ENCODE results near the gene CDH8.

The CDH8 gene

DNA sequence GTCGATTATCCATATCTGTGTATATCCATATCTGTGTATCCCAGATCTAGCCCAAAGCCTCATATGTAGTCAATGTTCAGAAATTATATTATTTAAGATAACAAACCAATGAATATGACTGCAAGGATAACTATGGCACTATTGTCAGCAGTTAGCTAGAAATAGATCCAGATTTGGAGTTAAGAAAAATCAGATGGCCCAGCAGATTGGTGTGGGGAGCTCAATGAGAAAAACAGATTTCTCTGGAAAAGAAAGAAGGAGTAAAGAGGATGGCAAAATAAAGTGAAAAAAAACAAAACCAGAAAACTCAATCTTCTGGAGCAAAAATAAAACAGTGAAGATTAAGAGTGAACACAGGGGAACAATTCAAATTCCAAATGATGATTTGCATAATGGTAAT lies 10.6 kb upstream of the CDH8 start:
- no peak overlapping the region for H3K4me3 ChIP-seq (ENCODE audit: low read depth, low read length)
- no peak for TF ChIP-seq CTCF (IDR thresholded peaks at IDR 0.05; ENCODE audit: low read depth, low read length)

- no peak overlapping the region for H3K4me3 ChIP-seq (ENCODE audit: low read depth, low read length)
- TF ChIP-seq CTCF (IDR thresholded peaks at IDR 0.05; ENCODE audit: low read depth, low read length): no peak
Observed at GRCh38 chr16:62041401-62041800, 5.2 kb upstream of the CDH8 start.

GRCh38 chr16:62038646-62039045 lies 2.4 kb upstream of the CDH8 start:
- TF ChIP-seq CTCF (IDR thresholded peaks at IDR 0.05; ENCODE audit: low read depth, low read length): no peak
- no peak overlapping the region for H3K4me3 ChIP-seq (ENCODE audit: low read depth, low read length)

DNA sequence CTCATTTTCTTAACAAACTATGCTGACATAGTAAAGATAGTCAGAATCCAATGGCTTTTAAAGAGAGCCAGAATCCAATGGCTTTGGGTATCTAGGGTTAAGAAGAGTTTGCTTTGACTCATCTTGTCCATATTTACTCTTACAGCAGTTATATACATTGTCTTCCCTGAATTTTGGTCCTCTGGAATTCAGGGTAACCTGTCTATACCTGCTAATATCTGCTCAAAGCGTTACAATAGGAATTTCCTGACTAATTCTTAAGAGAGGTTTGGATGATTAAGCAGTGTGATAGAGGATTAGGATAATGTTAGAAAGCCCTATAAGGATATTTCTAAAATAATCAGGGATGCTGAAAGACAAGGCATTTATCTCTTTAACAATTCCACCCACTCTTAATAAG lies 2.0 kb upstream of the CDH8 start:
- no peak overlapping the region for H3K4me3 ChIP-seq (ENCODE audit: low read depth, low read length)
- TF ChIP-seq CTCF (IDR thresholded peaks at IDR 0.05; ENCODE audit: low read depth, low read length): no peak

DNA sequence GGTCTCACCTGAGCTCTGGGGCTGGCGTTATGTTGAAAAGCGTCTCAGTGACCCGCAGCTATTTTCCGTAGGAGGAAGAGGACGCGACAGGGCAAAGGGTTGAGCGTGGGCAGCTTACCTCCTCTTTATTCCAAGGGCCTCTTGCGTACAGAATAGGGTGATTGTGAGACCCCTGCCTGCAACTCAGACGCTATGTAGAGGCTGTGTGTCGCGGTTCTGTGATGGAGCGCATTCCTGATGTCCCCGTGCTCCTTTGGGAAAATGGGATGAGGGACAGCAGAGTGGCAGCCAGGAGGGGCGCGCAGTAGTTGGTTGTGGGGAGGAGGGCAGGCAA lies 531 bp upstream of the CDH8 start:
- TF ChIP-seq CTCF (IDR thresholded peaks at IDR 0.05; ENCODE audit: low read depth, low read length): no peak
- H3K4me3 ChIP-seq (ENCODE audit: low read depth, low read length): no peak overlapping the region

DNA sequence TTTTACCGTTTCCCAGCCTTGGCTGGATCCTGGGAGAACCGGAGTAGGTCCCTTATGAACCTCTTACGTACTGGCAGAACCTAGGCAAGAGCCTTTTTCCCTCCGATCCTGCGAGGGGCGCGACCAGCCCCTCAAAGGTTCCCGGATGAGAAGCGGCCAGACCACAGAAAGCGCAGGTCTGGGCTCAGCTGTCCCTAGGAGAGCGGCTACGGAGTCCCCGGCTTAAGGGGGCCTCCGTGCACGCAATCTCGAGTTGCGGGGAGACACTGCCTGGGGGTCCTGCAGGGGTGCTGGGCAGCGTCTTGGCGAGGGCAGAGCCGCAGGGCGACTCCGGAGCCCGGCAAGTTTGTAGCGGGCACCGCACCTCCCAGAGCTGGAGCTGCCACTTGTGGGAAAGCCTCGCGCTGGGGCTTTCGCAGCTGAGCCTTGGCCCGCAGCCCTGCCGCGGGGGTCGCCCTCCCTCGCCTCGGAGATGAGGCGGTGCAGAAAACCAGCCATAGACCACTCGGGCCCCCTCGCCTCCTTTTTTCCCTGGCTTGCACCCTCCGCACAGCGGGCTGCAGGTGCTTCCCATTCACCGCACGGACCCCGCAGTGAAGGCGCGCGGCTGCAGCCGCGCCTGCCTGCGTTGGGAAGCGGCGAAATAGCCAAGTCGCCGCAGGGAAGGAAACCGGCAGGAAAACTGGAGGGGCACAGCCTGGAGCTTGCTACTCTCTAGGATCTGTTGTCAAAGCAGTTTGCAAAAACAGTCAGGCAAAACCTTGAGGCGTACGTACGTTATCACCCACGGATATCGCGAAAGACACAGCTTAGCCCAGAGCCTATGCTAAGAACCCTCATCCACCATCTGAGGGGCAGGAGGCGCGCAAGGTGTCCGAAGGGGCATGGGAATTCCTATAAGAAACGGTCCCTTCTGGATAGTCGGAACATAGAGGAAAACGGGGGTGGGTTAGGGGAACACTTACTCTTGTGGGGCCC lies 834 bp downstream of the CDH8 start:
- H3K4me3 ChIP-seq (ENCODE audit: low read depth, low read length): no peak overlapping the region
- TF ChIP-seq CTCF (IDR thresholded peaks at IDR 0.05; ENCODE audit: low read depth, low read length): no peak

DNA sequence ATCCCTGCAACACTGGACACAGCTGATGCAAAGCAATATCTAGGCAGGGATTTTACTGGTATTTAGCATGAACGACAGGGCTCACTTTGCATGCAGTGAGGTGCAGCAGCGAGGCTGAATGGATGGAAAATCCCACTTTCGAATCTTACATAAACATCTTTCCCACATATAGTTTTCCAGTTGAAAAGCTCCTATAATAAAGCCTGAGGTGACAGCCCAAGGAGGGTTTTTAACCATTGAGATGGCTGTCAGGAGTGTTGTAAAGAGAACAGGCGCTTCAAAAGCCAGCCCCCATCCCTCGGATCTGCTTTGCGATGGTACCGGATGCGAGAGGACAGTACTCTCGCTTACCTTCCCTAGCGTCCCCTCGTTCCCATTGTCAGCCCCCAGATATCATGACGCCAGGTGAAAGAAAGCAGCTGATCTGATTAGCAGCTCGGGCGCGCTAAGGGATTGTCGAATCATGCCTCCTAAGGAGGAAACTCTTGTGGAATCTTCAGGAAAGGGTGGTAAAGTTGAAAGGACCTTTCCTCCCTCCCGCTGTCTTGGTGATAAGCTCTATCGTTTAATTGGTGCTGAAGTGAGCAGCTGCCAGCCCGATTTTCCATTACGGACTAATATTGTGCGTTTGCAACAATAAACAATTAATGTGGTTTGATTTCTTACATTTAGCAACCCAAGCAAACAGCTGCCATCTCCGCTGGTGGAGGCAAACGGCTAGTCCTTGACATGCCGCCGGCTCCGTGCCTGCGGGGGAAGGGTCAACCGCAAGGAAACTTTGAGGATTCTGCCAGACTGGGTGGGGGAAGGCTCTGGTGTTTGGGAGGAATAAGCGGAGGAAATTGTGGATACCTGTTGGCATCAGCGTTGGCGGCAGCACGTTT lies 1.8 kb downstream of the CDH8 start:
- no peak for TF ChIP-seq CTCF (IDR thresholded peaks at IDR 0.05; ENCODE audit: low read depth, low read length)
- H3K4me3 ChIP-seq (ENCODE audit: low read depth, low read length): no peak overlapping the region
